ENCODE data around the gene APLN.

GRCh38 chrX:129690435-129690834 lies 35.7 kb upstream of the APLN start:
- TF ChIP-seq SUZ12 (IDR thresholded peaks at IDR 0.05; ENCODE audit: extremely low read depth, insufficient read depth, insufficient read length) = no peak
- no peak for TF ChIP-seq ZNF274 (IDR thresholded peaks at IDR 0.05; ENCODE audit: low read depth, low read length)

Measured in NT2/D1 (cell line).